Uterus (tissue), 4 donors: ENCODE data around the gene EFEMP2. TPM values are rescaled to one million over a fixed set of nuclear protein-coding genes. Genes with fewer than 3 reads are reported as not detected.
"Not testable (repeated sequence)": the region's sequence is repeated elsewhere in the genome, so short reads cannot be mapped to it uniquely, and the experiment has no call there.

Experiments
- DNase-seq, 2 donors: peaks; one replicate each; pipeline ENCODE4 v3.0.0-alpha.2; 2019 to 2020
- H3K27ac ChIP-seq, 2 donors: fragments of 200-600 bp; sonication (generic); 1 replicate in 1 of 2; 2 replicates in 1 of 2; pipeline ENCODE4 v1.5.1; 2016 to 2018
- H3K27me3 ChIP-seq, 2 donors: fragments of 200-600 bp; sonication (generic); one replicate each; pipeline ENCODE4 v1.5.1; 2018 to 2019; ENCODE audit warnings: control low read depth in 1 of 2
- H3K36me3 ChIP-seq, 2 donors: fragments of 200-600 bp; sonication (generic); one replicate each; pipeline ENCODE4 v1.5.1; 2019; ENCODE audit warnings: control low read depth in 1 of 2
- H3K4me1 ChIP-seq, 2 donors: fragments of 200-600 bp; sonication (generic); one replicate each; pipeline ENCODE4 v1.5.1; 2018 to 2019; ENCODE audit warnings: control low read depth in 1 of 2
- H3K4me3 ChIP-seq, 2 donors: fragments of 200-600 bp; sonication (generic); 1 replicate in 1 of 2; 2 replicates in 1 of 2; pipeline ENCODE4 v1.5.1; 2018 to 2019; ENCODE audit warnings: mild to moderate bottlenecking in 1 of 2
- H3K9me3 ChIP-seq, 2 donors: fragments of 200-600 bp; sonication (generic); one replicate each; pipeline ENCODE4 v1.5.1; 2019; ENCODE audit warnings: control low read depth in 1 of 2
- POLR2A ChIP-seq, 2 donors: fragments of 450-650 bp; IDR thresholded peaks; one replicate each; pipeline ENCODE4 v1.6.1; 2016; ENCODE audit warnings: antibody characterized with exemption in 2 of 2, mild to moderate bottlenecking in 1 of 2, moderate library complexity in 1 of 2
- intact Hi-C: fragments of 100-400 bp; cut with DNase I; formaldehyde crosslinking; loops from one replicate; pipeline ENCODE4 v1.15.1; 2023; ENCODE audit warnings: low total_unique reads
- total RNA-seq, 4 donors: library from RNA; depleted of rRNA in 3 of 4; stranded (reverse); fragments of >200 nt in 3 of 4; gene quantifications; one replicate each; pipeline versions ENCODE4 v1.1.0 to v1.2.4, GENCODE V29; 2014 to 2023
- TF ChIP-seq, protein P1 (sequence below), 4 experiments: fragments of 200-600 bp in 2 of 4; fragments of 450-650 bp in 2 of 4; sonication (generic) in 2 of 4; IDR thresholded peaks; one replicate each; pipeline ENCODE4 v1.5.1; 2016 to 2019; ENCODE audit warnings: antibody characterized with exemption in 4 of 4, mild to moderate bottlenecking in 2 of 4, moderate library complexity in 1 of 4
- donor health status: DM: yes; HTN: yes; CAD: no.

EFEMP2 gene
- total RNA-seq, 4 donors from 2014 or later = 56.1 to 165 (median 87.3) TPM

DNA sequence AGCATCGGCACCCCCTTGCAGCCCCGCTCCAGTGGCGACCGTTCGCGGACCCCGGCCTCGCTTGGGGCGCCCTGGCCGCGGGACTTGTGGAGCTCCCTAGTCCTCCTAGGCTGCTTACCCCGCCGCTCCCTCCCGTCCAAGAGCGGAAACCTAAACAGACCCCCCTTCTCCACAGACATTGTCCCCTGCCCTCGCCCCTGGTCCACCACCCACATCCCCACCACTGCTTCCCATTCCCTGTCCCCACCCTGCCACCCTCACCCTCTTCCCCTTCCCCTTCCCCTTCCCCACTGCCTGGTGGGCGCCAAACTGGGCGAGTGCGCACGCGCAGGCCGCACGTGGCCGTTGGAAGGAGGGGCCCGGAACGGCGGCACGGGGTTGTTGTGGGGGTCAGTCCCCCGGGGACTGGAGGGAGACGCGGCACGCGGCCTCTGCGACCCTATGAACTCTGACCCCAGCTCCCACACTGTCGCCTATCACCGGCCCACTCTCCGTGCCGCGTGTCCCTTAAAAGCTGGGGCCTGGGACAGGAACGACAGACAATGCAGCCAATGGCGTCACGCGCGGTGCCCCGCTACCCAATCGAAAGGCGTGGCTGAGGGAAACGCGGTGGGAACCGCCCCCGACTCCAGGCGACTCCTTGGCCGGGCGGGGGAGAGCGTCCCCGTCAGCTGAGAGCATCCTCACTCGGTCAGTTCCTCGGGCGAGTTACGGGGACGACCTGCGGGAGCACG, 39.1 kb downstream of the EFEMP2 start, which contains the start of gene SNX32:
SNX32 (plus strand) TSS at position 667 of the 734 bp plus-strand sequence. CDS start 103 bp downstream, outside the sequence.
- DNase-seq = peak; percentile 94 to 95
- no peaks in the 10 kb centered on the region for H3K36me3 ChIP-seq
- H3K4me1 ChIP-seq = peaks cover 4 to 5% of the 10 kb centered on the region in 2 donors
- TF ChIP-seq, protein P1, sequence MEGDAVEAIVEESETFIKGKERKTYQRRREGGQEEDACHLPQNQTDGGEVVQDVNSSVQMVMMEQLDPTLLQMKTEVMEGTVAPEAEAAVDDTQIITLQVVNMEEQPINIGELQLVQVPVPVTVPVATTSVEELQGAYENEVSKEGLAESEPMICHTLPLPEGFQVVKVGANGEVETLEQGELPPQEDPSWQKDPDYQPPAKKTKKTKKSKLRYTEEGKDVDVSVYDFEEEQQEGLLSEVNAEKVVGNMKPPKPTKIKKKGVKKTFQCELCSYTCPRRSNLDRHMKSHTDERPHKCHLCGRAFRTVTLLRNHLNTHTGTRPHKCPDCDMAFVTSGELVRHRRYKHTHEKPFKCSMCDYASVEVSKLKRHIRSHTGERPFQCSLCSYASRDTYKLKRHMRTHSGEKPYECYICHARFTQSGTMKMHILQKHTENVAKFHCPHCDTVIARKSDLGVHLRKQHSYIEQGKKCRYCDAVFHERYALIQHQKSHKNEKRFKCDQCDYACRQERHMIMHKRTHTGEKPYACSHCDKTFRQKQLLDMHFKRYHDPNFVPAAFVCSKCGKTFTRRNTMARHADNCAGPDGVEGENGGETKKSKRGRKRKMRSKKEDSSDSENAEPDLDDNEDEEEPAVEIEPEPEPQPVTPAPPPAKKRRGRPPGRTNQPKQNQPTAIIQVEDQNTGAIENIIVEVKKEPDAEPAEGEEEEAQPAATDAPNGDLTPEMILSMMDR (IDR thresholded peaks at IDR 0.05) = peak in 1 of 4 experiments; percentile 8
- TF ChIP-seq POLR2A (IDR thresholded peaks at IDR 0.05) = peak in 1 of 2 donors; percentile 31
- intact Hi-C loops = no loop called here
- no peaks in the 10 kb centered on the region for H3K9me3 ChIP-seq
- H3K4me3 ChIP-seq = peak within 1 kb of the TSS; percentile 47 to 54
- H3K27ac ChIP-seq = peak within 1 kb of the TSS in 1 of 2 donors; percentile 37
- no peaks in the 10 kb centered on the region for H3K27me3 ChIP-seq

DNA sequence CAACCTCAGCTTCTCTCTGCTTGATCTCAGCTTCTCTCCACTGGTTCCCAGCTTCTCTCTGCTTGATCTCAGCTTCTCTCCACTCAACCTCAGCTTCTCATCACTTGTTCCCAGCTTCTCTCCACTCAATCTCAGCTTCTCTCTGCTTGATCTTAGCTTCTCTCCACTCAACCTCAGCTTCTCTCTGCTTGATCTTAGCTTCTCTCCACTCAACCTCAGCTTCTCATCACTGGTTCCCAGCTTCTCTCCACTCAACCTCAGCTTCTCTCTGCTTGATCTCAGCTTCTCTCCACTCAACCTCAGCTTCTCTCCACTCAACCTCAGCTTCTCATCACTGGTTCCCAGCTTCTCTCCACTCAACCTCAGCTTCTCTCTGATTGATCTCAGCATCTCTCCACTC, 40.4 kb downstream of the EFEMP2 start:
- H3K4me3 ChIP-seq, DNase-seq, H3K9me3 ChIP-seq, H3K27ac ChIP-seq, H3K4me1 ChIP-seq, H3K36me3 ChIP-seq, intact Hi-C loops, H3K27me3 ChIP-seq: not testable (repeated sequence)

DNA sequence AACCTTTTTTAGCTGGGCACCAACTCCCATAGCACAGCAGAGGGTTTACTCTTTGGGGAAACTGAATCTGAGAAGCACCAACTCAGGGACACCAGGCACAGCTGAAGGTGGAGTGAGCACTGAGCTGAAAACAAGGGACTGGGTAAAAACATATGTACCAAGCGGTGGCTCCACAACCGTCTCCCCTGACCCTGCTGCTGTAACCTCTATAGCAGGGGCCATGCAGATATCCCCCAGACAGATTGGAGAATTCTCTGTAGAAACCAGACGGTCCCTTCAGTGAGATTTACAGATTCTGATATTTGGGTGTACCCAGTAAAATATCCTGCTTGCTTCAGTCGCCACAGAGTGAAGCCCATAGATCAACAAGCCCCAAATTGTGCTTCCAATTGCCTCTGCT, 43.1 kb downstream of the EFEMP2 start:
- intact Hi-C loops = no loop called here

DNA sequence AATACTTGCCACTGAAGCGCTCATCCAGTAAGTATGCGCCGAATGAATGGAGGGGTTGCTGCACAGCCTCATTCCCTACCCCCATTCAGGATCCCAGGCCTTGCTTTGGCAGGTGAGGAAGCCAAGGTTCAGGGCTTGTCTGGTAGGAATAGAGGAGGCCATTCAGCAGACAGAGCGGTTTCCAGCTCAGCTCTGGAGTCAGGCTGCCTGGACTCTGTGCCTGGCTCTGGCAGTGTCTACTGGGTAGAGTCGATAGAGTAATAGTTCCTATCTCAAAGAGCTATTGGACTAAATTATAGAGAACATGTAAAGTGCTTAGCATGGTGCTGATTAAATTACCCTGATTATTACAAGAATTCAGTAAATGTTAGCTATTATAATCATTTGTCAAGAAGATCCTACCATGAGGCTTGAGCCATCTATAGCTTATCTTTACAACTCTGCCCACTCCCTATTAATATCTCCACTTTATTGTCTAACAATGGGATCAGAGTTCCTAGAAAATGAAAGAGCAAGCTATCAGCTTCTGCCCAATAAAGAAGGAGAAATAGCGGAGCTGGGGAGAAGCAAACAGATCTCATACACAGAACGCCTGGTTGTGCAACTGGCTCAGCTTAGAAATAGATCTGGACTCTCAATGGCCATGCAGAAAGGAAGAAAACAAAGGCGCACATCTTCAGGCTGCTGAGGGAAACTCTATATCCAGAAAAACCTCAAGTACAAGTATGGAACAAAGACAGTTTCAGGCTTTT, 45.4 kb downstream of the EFEMP2 start:
- no peak for DNase-seq
- no peaks in the 10 kb centered on the region for H3K9me3 ChIP-seq
- TF ChIP-seq, protein P1 (IDR thresholded peaks at IDR 0.05) = no peak
- TF ChIP-seq POLR2A (IDR thresholded peaks at IDR 0.05) = no peak
- no peak overlapping the region for H3K4me3 ChIP-seq
- no peaks in the 10 kb centered on the region for H3K27me3 ChIP-seq
- no peaks in the 10 kb centered on the region for H3K4me1 ChIP-seq
- H3K36me3 ChIP-seq = no peaks in the 10 kb centered on the region
- H3K27ac ChIP-seq = no peak overlapping the region
- intact Hi-C loops = no loop called here

More for the DNA sequence above, 43.1 kb downstream of the EFEMP2 start:
- H3K27ac ChIP-seq = no peak overlapping the region
- TF ChIP-seq, protein P1 (IDR thresholded peaks at IDR 0.05) = no peak
- no peak for TF ChIP-seq POLR2A (IDR thresholded peaks at IDR 0.05)
- H3K9me3 ChIP-seq = no peaks in the 10 kb centered on the region
- no peak overlapping the region for H3K4me3 ChIP-seq
- peaks cover 4 to 5% of the 10 kb centered on the region in 2 donors for H3K4me1 ChIP-seq
- no peaks in the 10 kb centered on the region for H3K27me3 ChIP-seq
- DNase-seq = no peak
- no peaks in the 10 kb centered on the region for H3K36me3 ChIP-seq

DNA sequence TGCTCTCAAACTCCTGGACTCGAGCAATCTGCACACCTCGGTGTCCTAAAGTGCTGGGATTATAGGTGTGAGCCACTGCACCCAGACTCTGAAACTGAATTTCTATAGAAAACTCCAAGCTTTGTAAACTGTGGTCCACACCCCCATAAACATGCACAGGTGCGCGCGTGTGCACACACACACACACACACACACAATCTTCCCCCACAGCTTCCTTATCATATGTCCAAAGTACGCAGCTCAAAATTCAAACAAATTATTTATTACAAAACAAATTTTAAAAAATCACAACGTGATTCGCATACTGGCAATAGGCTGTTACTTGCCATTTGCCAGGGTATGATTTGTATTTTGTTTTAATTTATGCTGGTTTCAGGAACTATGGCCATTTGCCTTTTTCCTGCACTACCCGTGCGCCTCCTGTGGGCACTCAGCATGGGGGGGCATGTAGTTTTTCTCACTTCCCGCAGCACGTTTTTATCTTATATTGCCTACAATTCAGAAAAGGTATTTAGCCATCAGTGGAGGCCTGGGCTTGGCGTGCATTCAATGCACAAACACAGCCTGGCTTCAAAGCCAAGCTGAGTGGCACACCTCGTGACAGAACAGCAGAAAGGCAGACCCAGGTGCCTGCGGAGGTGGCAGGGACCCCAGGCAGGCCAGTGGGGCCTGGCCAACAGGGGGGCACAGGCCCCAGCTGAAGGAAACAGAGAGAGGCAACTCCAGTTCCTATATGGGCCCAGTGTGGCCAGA, 49.6 kb downstream of the EFEMP2 start:
- H3K4me3 ChIP-seq = no peak overlapping the region
- no peaks in the 10 kb centered on the region for H3K27me3 ChIP-seq
- H3K9me3 ChIP-seq = no peaks in the 10 kb centered on the region
- intact Hi-C loops = no loop called here
- no peaks in the 10 kb centered on the region for H3K36me3 ChIP-seq
- no peaks in the 10 kb centered on the region for H3K4me1 ChIP-seq
- TF ChIP-seq, protein P1 (IDR thresholded peaks at IDR 0.05) = no peak
- TF ChIP-seq POLR2A (IDR thresholded peaks at IDR 0.05) = no peak
- no peak overlapping the region for H3K27ac ChIP-seq
- no peak for DNase-seq
